ENCODE measurements around the gene NAPSA. TPM values are rescaled to one million over a fixed set of nuclear protein-coding genes. Genes with fewer than 3 reads are reported as not detected.

NAPSA gene
- total and polyA plus RNA-seq, 10 of the 15 experiments (the other 5 are each of a cell fraction or from before 2014, with no cell fraction given), result 6.7 to 45.4 (median 17.1) TPM

GRCh38 chr19:50412419-50412818 is 47.0 kb upstream of the NAPSA start (continued):
- TF ChIP-seq IRF5 (IDR thresholded peaks at IDR 0.05; ENCODE audit: borderline replicate concordance) (no peak), E2F8 (IDR thresholded peaks at IDR 0.05; ENCODE audit: low read depth, partially characterized antibody) (no peak), MTA2 (IDR thresholded peaks at IDR 0.05; ENCODE audit: low read depth) (no peak), BRCA1 (IDR thresholded peaks at IDR 0.05; ENCODE audit: low read depth, low read length) (no peak), TCF12 (IDR thresholded peaks at IDR 0.05; ENCODE audit: low read depth, low read length) (no peak), NRF1 (conservative IDR thresholded peaks at IDR 0.05; ENCODE audit: low read depth, low read length) (no peak), ZZZ3 (IDR thresholded peaks at IDR 0.05; ENCODE audit: control insufficient read depth, insufficient read length, low read depth) (no peak), NFIC (IDR thresholded peaks at IDR 0.05; ENCODE audit: low read depth, low read length) (no peak), STAT1 (conservative IDR thresholded peaks at IDR 0.05) (no peak), SREBF2 (IDR thresholded peaks at IDR 0.05; ENCODE audit: low read length) (no peak)

- POLR2A ChIA-PET, result no interaction called here
- no peak for TF ChIP-seq ZNF217 (IDR thresholded peaks at IDR 0.05)
- no peak for TF ChIP-seq ZNF592 (IDR thresholded peaks at IDR 0.05)
- no peak for TF ChIP-seq IRF3 (IDR thresholded peaks at IDR 0.05)
- TF ChIP-seq FOXM1 (IDR thresholded peaks at IDR 0.05; ENCODE audit: low read depth, low read length), result no peak
- no peak for TF ChIP-seq SMARCA5 (IDR thresholded peaks at IDR 0.05)
- TF ChIP-seq RAD21 (IDR thresholded peaks at IDR 0.05; ENCODE audit: insufficient read depth, low read depth, low read length), result no peak
These were observed 44.7 kb upstream of the NAPSA start for GRCh38 chr19:50410109-50410508.

More at GRCh38 chr19:50410109-50410508, 44.7 kb upstream of the NAPSA start:
- DNase-seq (ENCODE audit: low read depth, low spot score) (no peak), ATAC-seq (no peak), FAIRE-seq (no peak)
- no TSS peak for BruUV-seq (replicated peaks)
- Histone ChIP-seq H3K4me2 (ENCODE audit: control insufficient read depth, insufficient read depth) (no peak overlapping the region), H3K4me3 (no peak overlapping the region), H2AFZ (ENCODE audit: control insufficient read depth, low read depth, low read length) (no peak overlapping the region), H3K4me1 (ENCODE audit: control insufficient read depth, insufficient read depth, low read length) (peaks cover 7% of the 10 kb centered on the region), H3K9me3 (replicated peaks; ENCODE audit: control insufficient read depth, insufficient read depth, low read length) (no peaks in the 10 kb centered on the region), H4K20me1 (ENCODE audit: control insufficient read depth, insufficient read depth) (no peaks in the 10 kb centered on the region), H3K27ac (ENCODE audit: control insufficient read depth, insufficient read depth) (no peak overlapping the region), H3K79me2 (ENCODE audit: control insufficient read depth, insufficient read depth, low read length) (no peaks in the 10 kb centered on the region), H3K9ac (ENCODE audit: control insufficient read depth, insufficient read depth, low read length) (no peak overlapping the region), H3K27me3 (replicated peaks in 1 of 2; ENCODE audit: control insufficient read depth in 2 of 2, insufficient read depth in 2 of 2, low read length in 1 of 2) (no peaks in the 10 kb centered on the region), H3K36me3 (ENCODE audit: control insufficient read depth in 2 of 2, insufficient read depth in 2 of 2, low read length in 1 of 2) (peaks cover 2 to 31% of the 10 kb centered on the region in 2 experiments; a peak in 2 of 4 replicates)
- WGBS (ENCODE audit: insufficient coverage, insufficient replicate concordance, low lambda C conversion rate, missing lambda C conversion rate), result 88% methylated on average over 10 of the region's 10 CpGs
- intact Hi-C loops (cut with micrococcal nuclease; ENCODE audit: unreplicated experiment) (no loop called here), in situ Hi-C loops (cut with MboI) (no loop called here)
- CTCF ChIA-PET, result interaction anchor here (0.8 kb wide), 1 partner anchor 50 kb away, joined by 4 read pairs; no protein-coding TSS in a partner anchor
- SMC1A ChIA-PET (ENCODE audit: uncharacterized antibody, unreplicated experiment), result no interaction called here
- RAD21 ChIA-PET (ENCODE audit: unreplicated experiment), result no interaction called here

Data from GM12878 (cell line).